Neural progenitor cell (in vitro differentiated cells): ENCODE data around the gene FBXW5.

Source experiments
- EZH2 ChIP-seq: fragments of 200-600 bp; sonication (generic); IDR thresholded peaks from 2 replicates; pipeline ENCODE4 v1.6.1; 2017; ENCODE audit warnings: antibody characterized with exemption, mild to moderate bottlenecking, moderate library complexity
- EZH2phosphoT487 ChIP-seq: fragments of 200-600 bp; sonication (generic); IDR thresholded peaks from 2 replicates; pipeline ENCODE4 v1.6.1; 2017; ENCODE audit warnings: antibody characterized with exemption

DNA sequence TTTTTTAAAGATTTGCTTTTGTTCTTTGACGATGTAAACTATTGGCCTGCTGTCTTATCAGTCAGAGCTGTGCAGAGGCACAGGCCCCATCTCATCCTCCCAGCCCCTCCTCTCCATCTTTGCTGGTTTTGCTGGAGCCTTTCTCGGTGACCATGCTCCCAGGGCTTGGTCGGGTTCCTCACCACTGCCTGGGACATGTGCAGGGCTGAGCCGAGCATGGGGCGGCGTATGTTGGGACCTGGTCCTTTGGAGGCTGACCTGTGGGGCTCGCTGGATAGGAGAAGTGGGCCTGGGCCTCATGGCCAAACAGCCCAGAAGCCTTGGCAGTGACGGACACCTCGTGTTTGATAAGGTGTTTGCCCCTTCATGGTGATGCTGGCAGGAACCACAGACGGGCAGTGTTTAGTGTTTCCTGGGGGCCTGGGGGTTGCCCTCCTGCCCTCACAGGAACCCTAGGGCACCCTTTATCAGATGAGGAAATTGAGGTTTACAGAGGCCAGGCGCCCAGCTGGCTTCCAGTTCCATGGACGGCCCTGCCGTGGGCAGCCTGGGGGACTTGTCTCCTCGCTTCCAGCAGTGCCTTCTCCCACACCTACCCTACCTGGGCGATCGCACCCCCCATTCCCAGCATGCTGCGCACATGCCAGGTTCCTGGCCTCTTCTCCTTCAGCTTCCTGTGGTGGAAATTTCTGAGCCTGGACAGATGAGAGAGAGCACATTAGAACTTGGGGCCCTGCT lies 30.7 kb downstream of the FBXW5 start:
- TF ChIP-seq EZH2 = no peak
- no peak for TF ChIP-seq EZH2phosphoT487
